Astrocyte of the cerebellum (primary cell): Measurements from ENCODE around the gene RBBP6.

Experiments used
- DNase-seq: peaks from one replicate; pipeline ENCODE4 v3.0.0-alpha.2; 2011; ENCODE audit warnings: low read depth
- H3K4me3 ChIP-seq: 2 replicates; pipeline ENCODE4 v1.5.1; 2011; ENCODE audit warnings: mild to moderate bottlenecking, low read depth, low read length, moderate library complexity
- CTCF ChIP-seq: IDR thresholded peaks from 2 replicates; pipeline ENCODE4 v1.5.1; 2012; ENCODE audit warnings: low read length, low read depth, moderate library complexity, mild to moderate bottlenecking; ENCODE audit errors: missing control alignments
- in situ Hi-C: cut with HindIII; loops from 2 replicates; pipeline ENCODE4 v1.10.0; 2017; ENCODE audit warnings: low sequenced_read_pairs

RBBP6 gene

GRCh38 chr16:24499193-24499814 lies 40.1 kb upstream of the RBBP6 start:
- in situ Hi-C loops = no loop called here
- DNase-seq = no peak
- H3K4me3 ChIP-seq = no peak overlapping the region
- TF ChIP-seq CTCF = peak; percentile 23

GRCh38 chr16:24504472-24505345 lies 34.7 kb upstream of the RBBP6 start:
- no peak overlapping the region for H3K4me3 ChIP-seq
- in situ Hi-C loops = no loop called here
- TF ChIP-seq CTCF = peak; percentile 77
- peak; percentile 45 for DNase-seq

GRCh38 chr16:24505959-24506358 lies 33.4 kb upstream of the RBBP6 start:
- in situ Hi-C loops = no loop called here
- no peak for TF ChIP-seq CTCF
- no peak overlapping the region for H3K4me3 ChIP-seq
- DNase-seq = no peak

GRCh38 chr16:24507959-24508480 lies 31.3 kb upstream of the RBBP6 start:
- DNase-seq = no peak
- in situ Hi-C loops = no loop called here

GRCh38 chr16:24508614-24509013 lies 30.8 kb upstream of the RBBP6 start:
- TF ChIP-seq CTCF = no peak
- in situ Hi-C loops = no loop called here
- no peak for DNase-seq
- no peak overlapping the region for H3K4me3 ChIP-seq

More at GRCh38 chr16:24507959-24508480, 31.3 kb upstream of the RBBP6 start:
- no peak overlapping the region for H3K4me3 ChIP-seq
- TF ChIP-seq CTCF = no peak

GRCh38 chr16:24509536-24509935 lies 29.8 kb upstream of the RBBP6 start:
- no peak overlapping the region for H3K4me3 ChIP-seq
- no peak for DNase-seq
- in situ Hi-C loops = no loop called here
- no peak for TF ChIP-seq CTCF
